Upper lobe of left lung (tissue), 4 donors: ENCODE results near the gene FYN.

Source experiments
- POLR2A ChIP-seq, 4 donors: fragments of 450-650 bp; IDR thresholded peaks; one replicate each; pipeline ENCODE4 v1.5.1; 2016 to 2017; ENCODE audit warnings: antibody characterized with exemption in 4 of 4, mild to moderate bottlenecking in 2 of 4
- TF ChIP-seq, protein P1 (sequence below), 6 experiments: fragments of 450-650 bp in 4 of 6; fragments of 200-600 bp in 2 of 6; sonication (generic) in 2 of 6; IDR thresholded peaks; one replicate each; pipeline ENCODE4 v1.5.1; 2016 to 2019; ENCODE audit warnings: antibody characterized with exemption in 6 of 6

DNA sequence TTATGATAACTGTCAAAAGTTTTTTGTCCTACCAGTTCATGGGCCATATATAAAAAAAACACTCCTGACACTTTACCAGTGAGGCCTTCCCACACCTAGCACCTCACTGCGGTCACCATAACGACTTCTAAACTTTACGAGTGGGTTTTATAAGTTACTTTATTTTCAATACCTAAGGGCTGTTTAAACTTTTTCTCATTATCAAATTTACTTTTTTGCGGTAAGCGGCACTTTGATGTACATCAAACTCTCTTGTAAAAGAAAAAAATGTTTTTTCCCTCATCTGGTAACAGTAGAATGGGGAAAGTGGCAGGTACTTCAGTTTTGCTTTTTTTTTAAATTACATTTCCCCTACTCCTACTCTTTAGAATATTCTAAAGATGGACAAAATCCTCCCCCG is 36.2 kb downstream of the FYN start:
- TF ChIP-seq, protein P1, sequence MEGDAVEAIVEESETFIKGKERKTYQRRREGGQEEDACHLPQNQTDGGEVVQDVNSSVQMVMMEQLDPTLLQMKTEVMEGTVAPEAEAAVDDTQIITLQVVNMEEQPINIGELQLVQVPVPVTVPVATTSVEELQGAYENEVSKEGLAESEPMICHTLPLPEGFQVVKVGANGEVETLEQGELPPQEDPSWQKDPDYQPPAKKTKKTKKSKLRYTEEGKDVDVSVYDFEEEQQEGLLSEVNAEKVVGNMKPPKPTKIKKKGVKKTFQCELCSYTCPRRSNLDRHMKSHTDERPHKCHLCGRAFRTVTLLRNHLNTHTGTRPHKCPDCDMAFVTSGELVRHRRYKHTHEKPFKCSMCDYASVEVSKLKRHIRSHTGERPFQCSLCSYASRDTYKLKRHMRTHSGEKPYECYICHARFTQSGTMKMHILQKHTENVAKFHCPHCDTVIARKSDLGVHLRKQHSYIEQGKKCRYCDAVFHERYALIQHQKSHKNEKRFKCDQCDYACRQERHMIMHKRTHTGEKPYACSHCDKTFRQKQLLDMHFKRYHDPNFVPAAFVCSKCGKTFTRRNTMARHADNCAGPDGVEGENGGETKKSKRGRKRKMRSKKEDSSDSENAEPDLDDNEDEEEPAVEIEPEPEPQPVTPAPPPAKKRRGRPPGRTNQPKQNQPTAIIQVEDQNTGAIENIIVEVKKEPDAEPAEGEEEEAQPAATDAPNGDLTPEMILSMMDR (IDR thresholded peaks at IDR 0.05): no peak
- TF ChIP-seq POLR2A (IDR thresholded peaks at IDR 0.05): no peak
